ENCODE results near the gene TMEM116. TPM values are rescaled to one million over a fixed set of nuclear protein-coding genes. Genes with fewer than 3 reads are reported as not detected.
A peak's percentile ranks its signal among the peaks of the same experiment; 100 is the strongest.
"Not testable (repeated sequence)": the region's sequence is repeated elsewhere in the genome, so short reads cannot be mapped to it uniquely, and the experiment has no call there.

Gene TMEM116
- total RNA-seq, 8 experiments from 2014 or later = 6.5 to 21.8 (median 18.6) TPM

GRCh38 chr12:112022241-112023016 lies 9.5 kb upstream of the TMEM116 start:
- no peak overlapping the region for H3K27ac ChIP-seq
- in situ Hi-C loops (cut with MboI; ENCODE audit: low pct_unique_long_range_greater_than_20kb in 2 of 9, low sequenced_read_pairs in 9 of 9, unreplicated experiment in 9 of 9) = no loop called here
- peak in 1 of 8 experiments; percentile 12 for ATAC-seq (replicated peaks in 6 of 8)
- WGBS, 10 experiments = 40 to 95% (median 78%) methylated on average over 1 to 5 of the region's 11 CpGs; no CpG with 5 or more reads in 3 of the 10 experiments
- H3K4me3 ChIP-seq = no peak overlapping the region
- H3K4me1 ChIP-seq (replicated peaks in 1 of 2) = peaks cover 0 to 3% of the 10 kb centered on the region in 2 donors

DNA sequence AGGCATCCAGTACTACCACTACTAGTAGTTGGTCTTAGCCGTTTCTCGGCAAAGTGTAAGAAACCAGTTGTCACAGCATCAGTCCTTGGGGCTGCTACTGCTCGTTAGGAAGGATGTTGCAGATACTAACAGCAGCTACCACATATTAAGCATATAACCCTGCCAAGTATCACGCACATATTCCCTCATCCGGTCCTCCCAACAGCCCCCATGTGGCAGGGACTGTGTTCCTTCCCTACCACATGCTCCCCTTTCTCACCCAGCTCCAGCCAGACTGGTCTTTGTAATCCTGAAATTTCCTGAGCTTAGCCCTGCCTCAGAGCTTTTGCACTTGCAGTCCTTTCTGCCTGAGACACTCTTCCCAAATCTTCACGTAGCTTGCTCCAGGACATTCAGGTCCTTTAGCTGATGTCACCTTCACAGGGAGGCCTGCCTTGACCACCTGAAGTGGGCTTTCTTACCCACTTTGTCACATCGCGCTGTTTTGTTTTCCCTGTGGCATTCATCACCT lies 8.0 kb upstream of the TMEM116 start:
- Histone ChIP-seq H3K4me3 (no peak overlapping the region), H3K27ac (no peak overlapping the region), H3K4me1 (replicated peaks in 1 of 2) (peaks cover 0 to 2% of the 10 kb centered on the region in 2 donors)
- no peak for ATAC-seq (replicated peaks in 6 of 8)
- in situ Hi-C loops (cut with MboI; ENCODE audit: low pct_unique_long_range_greater_than_20kb in 2 of 9, low sequenced_read_pairs in 9 of 9, unreplicated experiment in 9 of 9) = no loop called here
- WGBS, 10 experiments = 80 to 100% (median 92%) methylated on average over 1 to 8 of the region's 8 CpGs; no CpG with 5 or more reads in 1 of the 10 experiments

DNA sequence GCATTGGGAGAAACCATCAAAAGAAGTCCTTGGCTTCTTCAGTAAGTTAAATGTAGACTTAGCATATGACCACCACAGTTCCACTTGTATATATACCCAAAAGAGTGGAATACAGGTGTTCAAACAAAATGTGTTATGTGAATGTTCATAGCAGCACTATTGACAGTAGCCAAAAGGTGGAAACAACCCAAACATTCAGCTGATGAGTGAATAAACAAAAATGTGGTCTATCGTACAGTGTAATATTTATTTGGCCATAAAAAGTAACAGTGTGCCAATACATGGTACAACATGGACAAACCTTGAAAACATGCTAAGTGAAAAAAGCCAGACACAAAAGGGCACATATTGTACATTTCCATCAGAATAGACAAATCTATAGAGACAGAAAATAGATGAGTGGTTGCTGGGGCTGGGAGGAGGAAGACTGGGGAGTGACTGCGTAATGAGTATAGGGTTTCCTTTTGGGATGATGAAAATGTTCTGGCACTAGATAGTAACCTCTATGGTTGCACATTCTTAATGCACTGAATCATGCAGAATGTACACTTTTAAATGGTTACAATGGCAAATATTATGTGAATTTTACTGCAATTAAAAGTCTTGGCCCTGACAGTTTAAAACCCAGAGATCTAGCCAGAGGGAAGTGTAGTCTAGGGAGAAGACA lies 5.7 kb upstream of the TMEM116 start:
- in situ Hi-C loops (cut with MboI; ENCODE audit: low pct_unique_long_range_greater_than_20kb in 2 of 9, low sequenced_read_pairs in 9 of 9, unreplicated experiment in 9 of 9) = no loop called here
- no peak overlapping the region for H3K4me3 ChIP-seq
- H3K27ac ChIP-seq = no peak overlapping the region
- ATAC-seq (replicated peaks in 6 of 8) = peak in 3 of 8 experiments; percentile 5 to 35 (median 9)
- H3K4me1 ChIP-seq (replicated peaks in 1 of 2) = peaks cover 6 to 9% of the 10 kb centered on the region in 2 donors
- 47 to 100% (median 90%) methylated on average over 1 to 2 of the region's 2 CpGs; no CpG with 5 or more reads in 1 of the 10 experiments for WGBS, 10 experiments

DNA sequence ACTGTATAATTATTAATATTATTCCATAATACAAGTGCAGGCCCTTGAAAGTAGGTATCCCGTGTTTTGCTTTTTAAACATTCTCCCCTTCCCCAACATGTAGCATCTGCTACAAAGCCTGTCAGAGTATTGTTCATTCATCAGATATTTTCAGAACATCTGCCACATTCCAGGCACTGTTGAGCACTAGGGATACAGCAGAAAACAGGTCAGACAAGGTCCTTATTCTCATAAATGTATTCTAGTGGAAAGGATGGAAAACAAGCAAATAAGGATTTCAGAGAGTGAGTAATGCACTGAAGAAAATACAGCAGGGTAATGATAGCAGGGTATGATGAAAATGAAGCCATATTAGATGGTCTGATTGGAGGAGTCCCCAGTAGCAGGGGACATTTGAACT lies 4.1 kb upstream of the TMEM116 start:
- ATAC-seq (replicated peaks in 6 of 8) = no peak
- no peak overlapping the region for H3K4me3 ChIP-seq
- 60 to 100% (median 80%) methylated on average over 1 of the region's 1 CpG; no CpG with 5 or more reads in 1 of the 10 experiments for WGBS, 10 experiments
- in situ Hi-C loops (cut with MboI; ENCODE audit: low pct_unique_long_range_greater_than_20kb in 2 of 9, low sequenced_read_pairs in 9 of 9, unreplicated experiment in 9 of 9) = no loop called here
- H3K27ac ChIP-seq = no peak overlapping the region
- peaks cover 6 to 12% of the 10 kb centered on the region in 2 donors for H3K4me1 ChIP-seq (replicated peaks in 1 of 2)

DNA sequence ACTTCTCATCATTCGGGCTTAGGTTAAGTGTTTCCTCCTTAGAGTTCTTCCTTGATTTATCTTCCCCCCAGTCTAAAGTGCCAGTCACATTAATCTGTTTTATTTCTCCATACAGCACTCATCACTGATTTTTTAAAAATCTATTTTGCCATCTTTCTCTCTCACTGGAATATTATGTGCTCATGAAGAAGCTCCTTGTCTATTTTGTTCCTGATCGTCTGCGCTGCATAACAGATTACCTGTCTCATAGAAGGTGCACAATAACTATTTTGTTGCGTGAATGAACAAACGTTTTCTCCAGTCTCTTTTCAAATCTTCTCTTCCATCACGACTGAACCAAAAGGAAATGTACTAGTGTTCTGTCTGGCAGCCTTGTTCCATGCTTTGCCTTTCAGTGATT lies 3.0 kb upstream of the TMEM116 start:
- 84 to 100% (median 97%) methylated on average over 2 to 6 of the region's 6 CpGs; no CpG with 5 or more reads in 1 of the 10 experiments for WGBS, 10 experiments
- no peak overlapping the region for H3K4me3 ChIP-seq
- H3K27ac ChIP-seq = no peak overlapping the region
- in situ Hi-C loops (cut with MboI; ENCODE audit: low pct_unique_long_range_greater_than_20kb in 2 of 9, low sequenced_read_pairs in 9 of 9, unreplicated experiment in 9 of 9) = no loop called here
- ATAC-seq (replicated peaks in 6 of 8) = no peak
- peaks cover 12 to 18% of the 10 kb centered on the region in 2 donors for H3K4me1 ChIP-seq (replicated peaks in 1 of 2)

DNA sequence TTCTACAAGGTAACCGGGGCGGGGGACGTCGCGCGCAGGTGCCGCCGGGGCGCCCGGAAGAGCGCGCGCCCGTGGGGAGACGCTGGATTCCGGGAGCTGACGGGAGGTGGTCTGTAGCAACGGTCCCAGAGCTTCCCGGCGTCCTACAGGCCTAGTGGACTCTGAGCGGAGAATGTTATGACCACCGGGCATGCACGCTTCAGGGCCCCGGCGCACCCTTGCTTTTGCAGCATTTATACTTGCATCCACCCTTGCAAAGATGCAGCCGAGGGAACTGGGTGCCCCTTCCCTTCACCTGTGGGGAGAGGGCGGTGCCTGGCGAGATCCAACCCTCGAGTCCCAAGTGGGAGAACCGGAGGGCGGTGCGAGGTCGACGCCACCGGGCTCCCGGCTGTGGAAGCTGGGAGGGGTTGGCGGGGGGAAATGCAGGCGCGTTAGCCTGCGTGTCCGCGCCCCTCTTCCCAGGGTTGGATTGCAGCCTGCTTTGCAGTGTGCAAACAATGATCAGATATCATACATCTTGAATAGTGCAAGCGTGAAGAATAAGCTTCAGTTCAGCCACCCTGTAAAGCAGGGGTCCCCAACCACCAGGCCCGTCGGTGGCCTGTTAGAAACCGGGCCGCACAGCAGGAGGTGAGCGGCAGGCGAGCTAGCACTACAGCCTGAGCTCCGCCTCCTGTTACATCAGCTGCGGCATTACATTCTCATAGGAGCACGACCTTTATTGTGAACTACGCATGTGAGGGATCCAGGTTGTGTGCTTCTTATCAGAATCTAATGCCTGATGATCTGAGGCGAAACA lies 837 bp upstream of the TMEM116 start:
- H3K4me3 ChIP-seq = peak overlapping the region; percentile 73 to 94 (median 90)
- H3K27ac ChIP-seq = peak overlapping the region; percentile 92 to 93
- in situ Hi-C loops (cut with MboI; ENCODE audit: low pct_unique_long_range_greater_than_20kb in 2 of 9, low sequenced_read_pairs in 9 of 9, unreplicated experiment in 9 of 9) = no loop called here
- WGBS, 10 experiments = 1 to 20% (median 11%) methylated on average over 1 to 26 of the region's 54 CpGs; no CpG with 5 or more reads in 2 of the 10 experiments
- ATAC-seq (replicated peaks in 6 of 8) = peak; percentile 38 to 64 (median 56)
- peaks cover 12 to 18% of the 10 kb centered on the region in 2 donors for H3K4me1 ChIP-seq (replicated peaks in 1 of 2)

GRCh38 chr12:112011685-112012084 lies 1.3 kb downstream of the TMEM116 start:
- peaks cover 12 to 18% of the 10 kb centered on the region in 2 donors for H3K4me1 ChIP-seq (replicated peaks in 1 of 2)
- ATAC-seq (replicated peaks in 6 of 8) = no peak
- 49 to 100% (median 64%) methylated on average over 2 to 8 of the region's 8 CpGs; no CpG with 5 or more reads in 3 of the 10 experiments for WGBS, 10 experiments
- no peak overlapping the region for H3K27ac ChIP-seq
- in situ Hi-C loops (cut with MboI; ENCODE audit: low pct_unique_long_range_greater_than_20kb in 2 of 9, low sequenced_read_pairs in 9 of 9, unreplicated experiment in 9 of 9) = no loop called here
- H3K4me3 ChIP-seq = peak overlapping the region; percentile 45 to 94 (median 90)

DNA sequence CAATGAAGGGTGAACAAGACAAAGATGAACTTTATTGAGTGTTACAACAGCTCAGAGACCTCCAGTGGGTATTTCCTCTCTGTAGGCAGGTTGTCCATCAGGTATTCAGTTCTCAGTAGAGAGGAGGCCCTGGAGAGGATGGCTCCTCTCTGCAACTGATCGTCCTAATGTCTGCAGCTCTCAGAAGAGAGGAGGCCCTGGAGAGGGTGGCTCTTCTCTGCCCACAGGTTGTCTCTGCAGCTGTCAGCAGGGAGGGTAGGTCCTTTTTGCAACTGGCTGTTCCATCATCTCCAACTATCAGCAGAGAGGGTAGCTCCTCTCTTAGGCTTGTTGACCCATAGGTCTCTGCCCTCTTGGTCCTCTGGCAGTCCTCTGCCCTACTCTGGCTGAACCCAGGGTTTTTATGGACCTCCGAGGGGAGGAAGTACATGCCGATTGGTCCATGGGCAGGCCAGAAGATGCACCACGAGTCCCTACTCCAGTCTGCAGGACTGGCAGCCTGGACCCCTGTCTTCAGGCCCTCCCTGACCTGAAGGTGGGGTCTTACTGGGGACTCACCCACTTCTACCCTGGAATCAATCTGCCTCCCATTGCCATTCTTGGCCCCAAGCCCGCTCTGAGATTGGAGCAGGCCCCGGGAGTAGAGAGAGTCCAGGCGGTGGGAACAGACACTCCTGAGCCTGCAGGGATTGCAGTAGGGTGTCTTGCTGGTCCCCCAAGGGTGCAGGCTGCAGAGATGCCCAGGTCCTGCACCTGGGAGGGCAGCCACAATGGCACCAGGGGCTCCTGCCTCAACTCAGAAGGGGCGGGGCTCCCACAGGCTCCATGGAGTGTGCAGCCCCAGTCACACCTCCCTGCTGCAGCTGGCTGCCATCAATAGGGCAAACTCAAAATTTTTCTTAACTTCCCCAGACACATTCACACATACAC lies 2.3 kb downstream of the TMEM116 start:
- 0 to 100% (median 83%) methylated on average over 1 to 2 of the region's 8 CpGs; no CpG with 5 or more reads in 3 of the 10 experiments for WGBS, 10 experiments
- no peak overlapping the region for H3K27ac ChIP-seq
- no peak overlapping the region for H3K4me3 ChIP-seq
- in situ Hi-C loops (cut with MboI; ENCODE audit: low pct_unique_long_range_greater_than_20kb in 2 of 9, low sequenced_read_pairs in 9 of 9, unreplicated experiment in 9 of 9) = no loop called here
- ATAC-seq (replicated peaks in 6 of 8) = no peak
- H3K4me1 ChIP-seq (replicated peaks in 1 of 2) = peaks cover 12 to 18% of the 10 kb centered on the region in 2 donors

DNA sequence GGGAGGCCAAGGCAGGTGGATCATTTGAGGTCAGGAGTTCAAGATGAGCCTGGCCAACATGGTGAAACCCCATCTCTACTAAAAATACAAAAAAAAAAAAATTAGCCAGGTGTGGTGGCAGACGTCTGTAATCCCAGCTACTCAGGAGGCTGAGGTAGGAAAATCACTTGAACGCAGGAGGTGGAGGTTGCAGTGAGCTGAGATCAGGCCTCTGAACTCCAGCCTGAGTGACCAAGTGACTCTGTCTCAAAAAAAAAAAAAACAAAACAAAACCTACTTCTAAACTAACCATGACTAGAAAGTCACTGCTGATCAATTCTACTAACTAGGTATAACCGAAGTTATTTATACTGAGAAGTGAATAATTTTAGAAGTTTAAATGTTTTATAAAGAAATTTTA lies 3.4 kb downstream of the TMEM116 start:
- in situ Hi-C loops (cut with MboI; ENCODE audit: low pct_unique_long_range_greater_than_20kb in 2 of 9, low sequenced_read_pairs in 9 of 9, unreplicated experiment in 9 of 9); ATAC-seq (replicated peaks in 6 of 8): not testable (repeated sequence)
- WGBS, 10 experiments = 67 to 100% (median 83%) methylated on average over 1 to 3 of the region's 3 CpGs; no CpG with 5 or more reads in 1 of the 10 experiments

DNA sequence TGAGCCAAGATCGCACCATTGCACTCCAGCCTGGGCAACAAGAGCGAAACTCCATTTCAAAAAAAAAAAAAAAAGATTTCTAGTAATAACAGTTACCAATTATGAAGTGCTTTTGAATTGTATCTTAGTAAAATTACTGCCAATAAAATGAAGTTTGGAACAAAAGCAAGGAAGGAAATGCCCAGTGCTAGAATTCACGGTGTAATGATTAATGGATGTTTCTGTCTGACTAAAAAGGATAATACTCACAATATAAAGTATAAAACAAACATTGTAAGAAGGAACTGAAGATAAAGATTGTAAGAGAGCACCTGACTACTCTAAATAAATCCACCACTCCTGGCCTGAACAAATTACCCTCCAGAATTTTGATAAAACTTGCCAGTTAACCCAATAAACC lies 4.0 kb downstream of the TMEM116 start:
- ATAC-seq (replicated peaks in 6 of 8) = no peak
- Histone ChIP-seq H3K4me3 (no peak overlapping the region), H3K27ac (no peak overlapping the region), H3K4me1 (replicated peaks in 1 of 2) (peaks cover 5 to 9% of the 10 kb centered on the region in 2 donors)
- in situ Hi-C loops (cut with MboI; ENCODE audit: low pct_unique_long_range_greater_than_20kb in 2 of 9, low sequenced_read_pairs in 9 of 9, unreplicated experiment in 9 of 9) = no loop called here
- WGBS, 10 experiments = 0 to 100% (median 90%) methylated on average over 1 to 3 of the region's 3 CpGs; no CpG with 5 or more reads in 1 of the 10 experiments

More for the DNA sequence above, 3.4 kb downstream of the TMEM116 start:
- not testable (repeated sequence) for H3K27ac ChIP-seq, H3K4me3 ChIP-seq
- H3K4me1 ChIP-seq (replicated peaks in 1 of 2) = peaks cover 7 to 12% of the 10 kb centered on the region in 2 donors

- no peak overlapping the region for H3K27ac ChIP-seq
- in situ Hi-C loops (cut with MboI; ENCODE audit: low pct_unique_long_range_greater_than_20kb in 2 of 9, low sequenced_read_pairs in 9 of 9, unreplicated experiment in 9 of 9) = no loop called here
- no peak for ATAC-seq (replicated peaks in 6 of 8)
- H3K4me3 ChIP-seq = no peak overlapping the region
- peaks cover 5 to 9% of the 10 kb centered on the region in 2 donors for H3K4me1 ChIP-seq (replicated peaks in 1 of 2)
- WGBS, 10 experiments = 68 to 100% (median 95%) methylated on average over 1 to 9 of the region's 9 CpGs; no CpG with 5 or more reads in 2 of the 10 experiments
Observed at GRCh38 chr12:112007945-112008344, 5.0 kb downstream of the TMEM116 start.

Measured in motor neuron (in vitro differentiated cells).